GM19193 (cell line): Measurements from ENCODE around the gene TCF19.

ENCODE experiments used
- POLR2A ChIP-seq: IDR thresholded peaks from 4 replicates; pipeline ENCODE4 v1.6.1; 2011; ENCODE audit not compliant: insufficient read depth, insufficient read length; ENCODE audit errors: extremely low read depth

Gene TCF19

DNA sequence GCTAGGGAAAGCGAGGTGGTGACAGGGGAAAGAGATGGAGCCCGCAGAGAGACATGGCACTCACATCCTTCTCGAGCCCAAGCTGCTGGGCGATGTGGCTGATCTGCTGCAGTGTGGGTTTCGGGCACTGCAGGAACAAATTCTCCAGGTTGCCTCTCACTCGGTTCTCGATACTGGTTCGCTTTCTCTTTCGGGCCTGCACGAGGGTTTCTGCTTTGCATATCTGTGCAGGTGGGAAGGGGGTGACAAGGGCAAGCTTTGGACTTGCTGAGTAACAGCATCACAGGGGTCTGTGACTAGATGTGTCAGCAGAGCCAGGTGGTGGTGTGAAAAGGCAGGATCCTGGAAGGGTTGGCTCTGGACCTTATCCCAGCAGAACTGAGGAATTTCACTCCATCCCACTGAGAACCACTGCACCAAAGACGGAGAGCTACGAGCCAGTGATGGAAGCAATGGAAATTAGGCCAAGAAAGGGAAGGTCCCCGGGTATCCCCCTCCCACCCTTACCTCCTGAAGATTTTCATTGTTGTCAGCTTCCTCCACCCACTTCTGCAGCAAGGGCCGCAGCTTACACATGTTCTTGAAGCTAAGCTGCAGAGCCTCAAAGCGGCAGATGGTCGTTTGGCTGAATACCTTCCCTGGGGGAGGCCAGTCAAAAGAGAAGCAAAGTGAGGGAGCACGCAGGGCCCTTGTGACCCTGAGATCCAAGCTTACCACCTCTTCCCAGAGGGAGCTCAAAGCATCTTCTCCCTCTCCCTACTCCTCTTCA, 6.9 kb downstream of the TCF19 start:
- peak; percentile 71 for TF ChIP-seq POLR2A

- TF ChIP-seq POLR2A: no peak
These were observed 7.6 kb downstream of the TCF19 start for GRCh38 chr6:31165986-31166385.

GRCh38 chr6:31168606-31169005, 10.2 kb downstream of the TCF19 start:
- TF ChIP-seq POLR2A: no peak

GRCh38 chr6:31169123-31169857, 10.9 kb downstream of the TCF19 start:
- no peak for TF ChIP-seq POLR2A

DNA sequence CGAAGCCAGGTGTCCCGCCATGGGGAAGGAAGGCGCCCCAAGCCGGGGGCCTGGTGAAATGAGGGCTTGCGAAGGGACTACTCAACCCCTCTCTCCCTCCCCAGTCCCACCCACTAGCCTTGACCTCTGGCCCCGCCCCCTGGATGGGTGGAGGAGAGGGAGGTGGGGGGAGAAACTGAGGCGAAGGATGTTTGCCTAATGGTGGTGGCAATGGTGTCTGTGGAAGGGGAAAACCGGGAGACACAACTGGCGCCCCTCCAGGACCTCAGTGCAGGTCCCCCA, 12.2 kb downstream of the TCF19 start, which contains the start of gene POU5F1:
Gene POU5F1 (minus strand): TSS at position 83 of the 282 bp plus-strand sequence. CDS start 62 bp downstream, at position 21.
- no peak for TF ChIP-seq POLR2A

DNA sequence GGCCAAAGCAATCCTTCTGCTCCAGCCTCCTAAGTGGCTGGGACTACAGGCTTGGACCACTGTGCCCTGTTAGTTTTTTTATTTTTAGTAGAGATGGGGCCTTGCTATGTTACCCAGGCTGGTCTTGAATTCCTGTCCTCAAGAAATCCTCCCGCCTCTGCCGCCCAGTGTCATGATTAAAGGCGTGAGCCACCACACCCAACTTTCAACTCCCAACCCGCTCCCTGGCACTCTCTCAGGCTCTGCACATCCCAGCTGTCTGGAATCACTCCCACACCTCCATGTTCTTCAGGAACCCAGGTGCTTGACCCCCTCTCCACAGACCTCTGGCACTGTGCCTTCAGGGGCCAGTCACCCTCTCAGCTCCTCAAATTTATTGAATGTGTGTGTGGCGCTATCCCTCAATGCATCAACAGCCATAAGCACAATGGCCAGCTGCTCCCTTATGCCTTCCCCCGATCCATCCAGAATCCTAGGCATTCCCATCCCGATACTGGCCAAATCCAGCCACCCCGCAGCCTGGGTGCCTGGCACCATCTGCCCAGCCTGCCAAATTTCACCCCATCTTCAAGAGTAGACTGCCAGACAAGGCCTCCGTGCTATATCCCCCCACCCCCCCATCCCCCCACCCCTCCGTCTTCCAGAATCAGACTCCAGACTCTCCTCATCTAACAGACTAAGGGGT, 12.7 kb downstream of the TCF19 start:
- no peak for TF ChIP-seq POLR2A

DNA sequence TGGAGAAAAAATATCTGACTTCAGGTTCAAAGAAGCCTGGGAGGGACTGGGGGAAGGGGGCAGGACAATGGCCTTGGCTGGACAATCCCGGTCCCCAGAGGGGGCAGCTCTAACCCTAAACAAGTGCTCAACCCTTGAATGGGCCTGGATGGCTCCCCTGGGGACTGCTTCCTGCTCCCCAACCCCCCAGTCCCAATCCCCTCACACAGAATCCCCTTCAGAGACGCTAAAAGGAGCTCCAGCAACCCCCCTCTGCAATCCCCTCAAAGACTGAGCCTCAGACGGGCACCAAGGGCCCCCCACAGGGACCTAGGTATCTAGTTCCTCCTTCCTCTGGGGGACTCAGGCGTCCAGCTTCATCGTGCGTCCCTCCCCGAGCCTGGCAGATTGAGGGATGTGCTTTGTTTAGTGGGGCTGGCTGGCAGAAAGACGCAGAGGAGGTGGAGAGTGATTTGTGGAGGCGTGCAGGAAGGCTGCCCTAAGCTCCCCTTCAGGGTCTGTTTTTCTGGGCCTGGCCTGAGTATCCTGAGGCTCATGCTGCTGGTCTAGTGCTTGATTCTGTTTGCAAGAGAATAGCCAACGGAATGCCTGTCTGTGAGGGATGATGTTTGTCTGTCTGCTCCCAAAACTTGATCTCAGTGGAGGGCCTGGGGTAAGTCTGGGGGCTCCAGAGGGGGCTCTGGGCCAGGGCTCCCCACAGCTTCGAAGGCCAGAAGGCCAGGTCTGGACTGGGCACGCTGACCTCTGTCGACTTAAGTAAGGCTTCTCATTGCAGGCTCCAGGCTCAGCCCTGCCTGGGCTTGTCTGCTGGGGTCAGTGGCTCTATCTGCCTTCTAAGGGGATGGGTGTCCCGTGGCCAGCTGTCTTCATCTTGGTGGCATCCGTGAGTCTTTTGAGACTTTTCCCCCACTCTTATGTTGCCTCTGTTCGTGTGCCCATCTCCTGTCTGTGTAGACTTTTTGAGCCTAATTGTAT, 13.8 kb downstream of the TCF19 start:
- no peak for TF ChIP-seq POLR2A

DNA sequence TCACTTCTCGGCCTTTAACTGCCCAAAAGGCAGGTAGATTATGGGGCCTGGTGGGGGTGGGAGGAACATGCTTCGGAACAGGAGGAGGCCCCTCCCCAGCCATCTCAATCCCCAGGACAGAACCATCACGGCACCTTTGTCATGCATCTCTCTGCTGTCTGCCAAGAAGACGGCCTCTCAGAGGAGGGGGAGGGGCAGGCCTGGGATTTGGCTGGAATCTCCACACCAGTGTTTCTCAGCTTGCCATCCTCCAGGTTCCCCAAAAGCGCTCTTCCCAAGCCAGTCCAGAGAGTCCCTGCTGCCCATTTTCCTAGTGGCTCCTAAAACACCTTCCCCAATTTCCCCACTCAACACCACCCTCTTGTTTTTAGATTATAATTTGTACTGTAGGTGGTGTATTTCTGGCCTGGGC, 14.6 kb downstream of the TCF19 start:
- TF ChIP-seq POLR2A: no peak

GRCh38 chr6:31173406-31173805, 15.0 kb downstream of the TCF19 start:
- no peak for TF ChIP-seq POLR2A

DNA sequence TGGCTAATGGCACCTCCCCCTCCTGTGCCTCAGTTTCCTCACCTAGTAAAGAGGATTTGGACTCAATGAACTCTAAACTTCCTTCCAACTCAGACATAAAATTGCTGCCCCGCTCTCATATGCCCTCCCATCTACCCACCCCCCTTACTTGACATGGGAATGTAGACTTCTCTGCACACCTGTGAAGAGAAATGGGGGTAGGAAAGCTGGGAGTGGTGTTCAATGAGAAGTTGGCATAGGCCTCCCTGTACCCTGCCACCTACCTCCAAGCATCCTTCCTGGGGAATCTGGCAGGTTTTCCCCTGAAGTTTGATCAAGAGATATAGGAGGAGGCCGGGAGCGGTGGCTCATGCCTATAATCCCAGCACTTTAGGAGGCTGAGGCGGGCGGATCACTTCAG, 16.0 kb downstream of the TCF19 start:
- no peak for TF ChIP-seq POLR2A

DNA sequence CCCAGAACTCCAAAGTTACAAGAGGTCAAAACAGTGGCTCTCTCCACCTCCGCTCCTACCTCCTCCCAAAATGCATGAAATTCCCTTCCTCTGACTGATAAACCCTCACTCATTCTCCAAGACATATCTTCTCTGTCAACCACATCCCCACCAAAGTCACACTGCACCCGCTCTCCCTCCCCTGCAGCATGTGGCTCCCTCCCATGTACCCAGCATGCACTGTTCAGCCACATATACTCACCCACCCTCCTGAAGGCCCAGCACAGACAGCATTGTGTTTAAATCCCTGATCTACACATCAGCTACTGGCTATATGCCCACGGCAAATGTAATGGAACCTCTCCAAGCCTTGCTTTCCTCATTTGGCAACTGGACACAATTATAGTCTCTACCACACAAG, 17.6 kb downstream of the TCF19 start:
- no peak for TF ChIP-seq POLR2A

GRCh38 chr6:31178143-31179041, 20.0 kb downstream of the TCF19 start:
- no peak for TF ChIP-seq POLR2A

GRCh38 chr6:31179042-31179386, 20.6 kb downstream of the TCF19 start:
- no peak for TF ChIP-seq POLR2A

GRCh38 chr6:31179896-31180295, 21.5 kb downstream of the TCF19 start:
- TF ChIP-seq POLR2A: no peak
